ENCODE data around the gene RHOB.

The RHOB gene

GRCh38 chr2:20475567-20475952 lies 28.7 kb downstream of the RHOB start:
- no peak for TF ChIP-seq CTCF (IDR thresholded peaks at IDR 0.05; ENCODE audit: borderline replicate concordance, control extremely low read depth, extremely low read depth, insufficient read depth, missing control alignments)
- in situ Hi-C loops (cut with MboI; ENCODE audit: low sequenced_read_pairs, unreplicated experiment) = no loop called here
- DNase-seq (ENCODE audit: low spot score) = no peak

- in situ Hi-C loops (cut with MboI; ENCODE audit: low sequenced_read_pairs, unreplicated experiment) = no loop called here
- no peak for DNase-seq (ENCODE audit: low spot score)
- no peak for TF ChIP-seq CTCF (IDR thresholded peaks at IDR 0.05; ENCODE audit: borderline replicate concordance, control extremely low read depth, extremely low read depth, insufficient read depth, missing control alignments)
Observed at GRCh38 chr2:20476481-20476880, 29.6 kb downstream of the RHOB start.

- in situ Hi-C loops (cut with MboI; ENCODE audit: low sequenced_read_pairs, unreplicated experiment) = no loop called here
- DNase-seq (ENCODE audit: low spot score) = no peak
- TF ChIP-seq CTCF (IDR thresholded peaks at IDR 0.05; ENCODE audit: borderline replicate concordance, control extremely low read depth, extremely low read depth, insufficient read depth, missing control alignments) = no peak
Observed at GRCh38 chr2:20476950-20477349, 30.1 kb downstream of the RHOB start.

- TF ChIP-seq CTCF (IDR thresholded peaks at IDR 0.05; ENCODE audit: borderline replicate concordance, control extremely low read depth, extremely low read depth, insufficient read depth, missing control alignments) = no peak
- in situ Hi-C loops (cut with MboI; ENCODE audit: low sequenced_read_pairs, unreplicated experiment) = no loop called here
- no peak for DNase-seq (ENCODE audit: low spot score)
Observed at GRCh38 chr2:20478961-20479360, 32.1 kb downstream of the RHOB start.

- TF ChIP-seq CTCF (IDR thresholded peaks at IDR 0.05; ENCODE audit: borderline replicate concordance, control extremely low read depth, extremely low read depth, insufficient read depth, missing control alignments) = no peak
- DNase-seq (ENCODE audit: low spot score) = no peak
- in situ Hi-C loops (cut with MboI; ENCODE audit: low sequenced_read_pairs, unreplicated experiment) = no loop called here
Observed at GRCh38 chr2:20479835-20480234, 33.0 kb downstream of the RHOB start.

- no peak for TF ChIP-seq CTCF (IDR thresholded peaks at IDR 0.05; ENCODE audit: borderline replicate concordance, control extremely low read depth, extremely low read depth, insufficient read depth, missing control alignments)
- in situ Hi-C loops (cut with MboI; ENCODE audit: low sequenced_read_pairs, unreplicated experiment) = no loop called here
- no peak for DNase-seq (ENCODE audit: low spot score)
Observed at GRCh38 chr2:20480913-20481312, 34.0 kb downstream of the RHOB start.
